ENCODE measurements around the gene CANX. TPM values are rescaled to one million over a fixed set of nuclear protein-coding genes. Genes with fewer than 3 reads are reported as not detected.

Gene CANX
- total and polyA plus RNA-seq, 8 donors, result 66.3 to 633 (median 469) TPM

DNA sequence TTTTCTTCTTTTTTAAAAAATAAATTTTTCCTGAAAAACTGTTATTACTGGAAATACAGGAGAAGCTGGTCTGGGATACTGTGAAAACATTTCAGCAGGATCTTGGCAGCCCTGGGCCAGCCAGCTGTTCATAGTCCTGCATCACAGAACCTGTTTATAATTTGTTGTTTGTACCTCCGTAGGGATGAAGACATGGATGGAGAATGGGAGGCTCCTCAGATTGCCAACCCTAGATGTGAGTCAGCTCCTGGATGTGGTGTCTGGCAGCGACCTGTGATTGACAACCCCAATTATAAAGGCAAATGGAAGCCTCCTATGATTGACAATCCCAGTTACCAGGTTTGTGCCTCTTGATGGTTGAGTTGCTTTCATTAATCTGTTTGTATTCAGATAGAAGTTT, 21.5 kb downstream of the CANX start:
- peaks cover 13 to 91% (median 70%) of the 10 kb centered on the region in 3 donors for H3K36me3 ChIP-seq
- no peaks in the 10 kb centered on the region for H3K9me3 ChIP-seq
- ATAC-seq, result no peak
- H3K27me3 ChIP-seq, result no peaks in the 10 kb centered on the region
- TF ChIP-seq, protein P1, sequence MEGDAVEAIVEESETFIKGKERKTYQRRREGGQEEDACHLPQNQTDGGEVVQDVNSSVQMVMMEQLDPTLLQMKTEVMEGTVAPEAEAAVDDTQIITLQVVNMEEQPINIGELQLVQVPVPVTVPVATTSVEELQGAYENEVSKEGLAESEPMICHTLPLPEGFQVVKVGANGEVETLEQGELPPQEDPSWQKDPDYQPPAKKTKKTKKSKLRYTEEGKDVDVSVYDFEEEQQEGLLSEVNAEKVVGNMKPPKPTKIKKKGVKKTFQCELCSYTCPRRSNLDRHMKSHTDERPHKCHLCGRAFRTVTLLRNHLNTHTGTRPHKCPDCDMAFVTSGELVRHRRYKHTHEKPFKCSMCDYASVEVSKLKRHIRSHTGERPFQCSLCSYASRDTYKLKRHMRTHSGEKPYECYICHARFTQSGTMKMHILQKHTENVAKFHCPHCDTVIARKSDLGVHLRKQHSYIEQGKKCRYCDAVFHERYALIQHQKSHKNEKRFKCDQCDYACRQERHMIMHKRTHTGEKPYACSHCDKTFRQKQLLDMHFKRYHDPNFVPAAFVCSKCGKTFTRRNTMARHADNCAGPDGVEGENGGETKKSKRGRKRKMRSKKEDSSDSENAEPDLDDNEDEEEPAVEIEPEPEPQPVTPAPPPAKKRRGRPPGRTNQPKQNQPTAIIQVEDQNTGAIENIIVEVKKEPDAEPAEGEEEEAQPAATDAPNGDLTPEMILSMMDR (IDR thresholded peaks at IDR 0.05), result no peak
- FAIRE-seq, result no peak
- no peak overlapping the region for H3K27ac ChIP-seq
- H3K4me1 ChIP-seq, result no peaks in the 10 kb centered on the region
- H3K4me3 ChIP-seq, result no peak overlapping the region
- WGBS, 2 donors, result 76 to 90% methylated on average over 2 of the region's 2 CpGs
- intact Hi-C loops (cut with DNase I), result loop anchor here in 1 of 3 donors (10.0 kb wide), 1 partner anchor 105 kb away; no protein-coding TSS in a partner anchor
- DNase-seq, result no peak

- Histone ChIP-seq H3K27me3 (no peaks in the 10 kb centered on the region), H3K9me3 (no peaks in the 10 kb centered on the region), H3K4me1 (no peaks in the 10 kb centered on the region), H3K36me3 (peaks cover 16 to 99% (median 60%) of the 10 kb centered on the region in 3 donors), H3K27ac (no peak overlapping the region), H3K4me3 (no peak overlapping the region)
- WGBS, 2 donors, result 84 to 93% methylated on average over 4 of the region's 4 CpGs
- TF ChIP-seq, protein P1 (IDR thresholded peaks at IDR 0.05), result no peak
- intact Hi-C loops (cut with DNase I), result loop anchor here in 1 of 3 donors (10.0 kb wide), 1 partner anchor 109 kb away; no protein-coding TSS in a partner anchor
- FAIRE-seq (no peak), DNase-seq (no peak), ATAC-seq (no peak)
Measured at GRCh38 chr5:179724163-179724562, 25.4 kb downstream of the CANX start.

DNA sequence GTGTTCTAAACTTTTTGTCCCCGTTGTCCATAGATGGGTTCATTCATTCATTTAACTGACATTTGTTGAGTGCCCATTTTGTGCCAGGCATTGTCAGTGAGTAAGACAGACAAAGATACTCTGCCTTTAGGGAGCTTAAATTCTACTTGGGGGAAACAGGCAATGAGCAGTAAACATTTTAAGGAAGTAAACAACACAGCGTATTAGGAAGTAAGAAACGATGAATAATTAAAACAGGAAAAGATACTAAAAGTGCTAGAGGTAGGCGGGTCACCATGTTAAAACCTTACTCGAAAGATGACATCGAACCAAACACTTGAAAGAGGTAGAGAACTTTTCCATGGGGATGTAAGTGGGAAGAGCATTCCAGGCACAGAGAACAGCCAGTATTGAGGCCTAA, 28.3 kb downstream of the CANX start:
- Histone ChIP-seq H3K9me3 (no peaks in the 10 kb centered on the region), H3K4me3 (no peak overlapping the region), H3K27ac (no peak overlapping the region), H3K36me3 (peaks cover 16 to 74% (median 47%) of the 10 kb centered on the region in 3 donors), H3K4me1 (peaks cover 0 to 7% (median 0%) of the 10 kb centered on the region in 3 donors), H3K27me3 (no peaks in the 10 kb centered on the region)
- TF ChIP-seq, protein P1 (IDR thresholded peaks at IDR 0.05), result no peak
- DNase-seq (no peak), FAIRE-seq (no peak), ATAC-seq (no peak)
- WGBS, 2 donors, result 84 to 86% methylated on average over 6 of the region's 6 CpGs
- intact Hi-C loops (cut with DNase I), result loop anchor here in 1 of 3 donors (10.0 kb wide), 1 partner anchor 112 kb away; no protein-coding TSS in a partner anchor

DNA sequence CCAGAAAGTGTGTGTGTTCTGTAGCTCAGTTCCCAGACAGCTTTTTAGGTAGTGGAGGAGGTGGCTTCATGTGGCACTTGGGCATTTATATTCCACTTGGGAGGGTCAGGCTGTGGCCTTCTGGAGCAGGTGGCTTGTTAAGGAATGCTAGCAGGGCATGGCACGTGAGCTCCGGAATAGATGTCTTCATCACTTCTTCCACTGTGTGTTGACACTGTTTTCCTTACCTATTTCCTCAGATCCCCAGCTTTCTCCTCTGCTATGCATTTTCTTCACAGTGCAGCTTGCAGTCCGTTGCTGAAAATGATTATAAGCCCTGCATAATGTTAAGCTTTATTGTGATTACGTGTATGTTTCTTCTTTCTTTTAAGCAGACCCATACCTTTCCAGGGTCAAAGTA, 30.5 kb downstream of the CANX start:
- Histone ChIP-seq H3K36me3 (peaks cover 16 to 52% (median 42%) of the 10 kb centered on the region in 3 donors), H3K4me3 (no peak overlapping the region), H3K9me3 (no peaks in the 10 kb centered on the region), H3K27me3 (no peaks in the 10 kb centered on the region), H3K4me1 (peaks cover 2 to 14% (median 5%) of the 10 kb centered on the region in 3 donors), H3K27ac (no peak overlapping the region)
- WGBS, 2 donors, result 84 to 87% methylated on average over 4 of the region's 4 CpGs
- no peak for DNase-seq
- TF ChIP-seq, protein P1 (IDR thresholded peaks at IDR 0.05), result no peak
- no peak for FAIRE-seq
- intact Hi-C loops (cut with DNase I), result loop anchor here in 1 of 3 donors (10.0 kb wide), 1 partner anchor 115 kb away; no protein-coding TSS in a partner anchor
- no peak for ATAC-seq

GRCh38 chr5:179729727-179730126, 31.0 kb downstream of the CANX start:
- Histone ChIP-seq H3K27ac (no peak overlapping the region), H3K36me3 (peaks cover 12 to 48% (median 38%) of the 10 kb centered on the region in 3 donors), H3K4me3 (no peak overlapping the region), H3K4me1 (peaks cover 5 to 18% (median 6%) of the 10 kb centered on the region in 3 donors), H3K9me3 (no peaks in the 10 kb centered on the region), H3K27me3 (no peaks in the 10 kb centered on the region)
- intact Hi-C loops (cut with DNase I), result loop anchor here in 1 of 3 donors (10.0 kb wide), 1 partner anchor 115 kb away; no protein-coding TSS in a partner anchor
- no peak for FAIRE-seq
- TF ChIP-seq, protein P1 (IDR thresholded peaks at IDR 0.05), result no peak
- DNase-seq, result no peak
- 81 to 83% methylated on average over 3 of the region's 3 CpGs for WGBS, 2 donors
- ATAC-seq, result no peak
